Esophagus muscularis mucosa (tissue), 4 donors: Measurements from ENCODE around the gene BRF1. TPM values are rescaled to one million over a fixed set of nuclear protein-coding genes. Genes with fewer than 3 reads are reported as not detected.
A peak's percentile ranks its signal among the peaks of the same experiment; 100 is the strongest.

Experiments
- DNase-seq: peaks from one replicate; pipeline ENCODE4 v3.0.0-alpha.2; 2017; ENCODE audit errors: extremely low spot score
- H3K27ac ChIP-seq, 4 donors: fragments of 200-600 bp; sonication (generic); replicated peaks in 1 of 4; 1 replicate in 3 of 4; 2 replicates in 1 of 4; pipeline ENCODE4 v1.5.1; 2016 to 2019; ENCODE audit warnings: mild to moderate bottlenecking in 1 of 4
- H3K27me3 ChIP-seq, 4 donors: fragments of 200-600 bp; sonication (generic); one replicate each; pipeline versions ENCODE4 v1.5.1 to v1.6.0; 2016 to 2019
- H3K36me3 ChIP-seq, 4 donors: fragments of 200-600 bp; sonication (generic); one replicate each; pipeline ENCODE4 v1.5.1; 2016 to 2019
- H3K4me1 ChIP-seq, 4 donors: fragments of 200-600 bp; sonication (generic); one replicate each; pipeline ENCODE4 v1.5.1; 2016 to 2019
- H3K4me3 ChIP-seq, 4 donors: fragments of 200-600 bp; sonication (generic); 1 replicate in 2 of 4; 2 replicates in 2 of 4; pipeline ENCODE4 v1.5.1; 2016 to 2019; ENCODE audit warnings: mild to moderate bottlenecking in 4 of 4, moderate library complexity in 1 of 4
- H3K9me3 ChIP-seq, 4 donors: fragments of 200-600 bp; sonication (generic); 1 replicate in 3 of 4; 2 replicates in 1 of 4; pipeline ENCODE4 v1.5.1; 2016 to 2019
- EP300 ChIP-seq: sonication (generic); formaldehyde crosslinking; IDR thresholded peaks from one replicate; pipeline ENCODE4 v1.6.1; 2017; ENCODE audit warnings: antibody characterized with exemption
- POLR2A ChIP-seq: fragments of 450-650 bp; IDR thresholded peaks from one replicate; pipeline ENCODE4 v1.6.1; 2017; ENCODE audit warnings: antibody characterized with exemption, moderate library complexity, mild to moderate bottlenecking, low read depth
- POLR2AphosphoS5 ChIP-seq, 2 donors: sonication (generic); formaldehyde crosslinking; IDR thresholded peaks; one replicate each; pipeline ENCODE4 v1.6.1; 2017; ENCODE audit warnings: antibody characterized with exemption in 2 of 2
- WGBS: methylation state at CpG from one replicate; pipeline ENCODE4 v1.1.5; 2018; 5-methylcytosine and 5-hydroxymethylcytosine counted together
- intact Hi-C: fragments of 100-400 bp; cut with DNase I; formaldehyde crosslinking; loops from one replicate; pipeline ENCODE4 v1.15.1; 2023
- total RNA-seq, 4 donors: library from RNA; depleted of rRNA; stranded (reverse); fragments of >200 nt; gene quantifications; one replicate each; pipeline versions ENCODE4 v1.1.0 to v1.2.1, GENCODE V29; 2016
- TF ChIP-seq, protein P1 (sequence below), 3 experiments: fragments of 200-600 bp in 2 of 3; fragments of 450-650 bp in 1 of 3; sonication (generic) in 2 of 3; IDR thresholded peaks; one replicate each; pipeline ENCODE4 v1.5.1; 2017 to 2019; ENCODE audit warnings: antibody characterized with exemption in 3 of 3, mild to moderate bottlenecking in 2 of 3, moderate library complexity in 1 of 3

The BRF1 gene
- total RNA-seq, 4 donors from 2014 or later = 23.0 to 47.3 (median 41.4) TPM

DNA sequence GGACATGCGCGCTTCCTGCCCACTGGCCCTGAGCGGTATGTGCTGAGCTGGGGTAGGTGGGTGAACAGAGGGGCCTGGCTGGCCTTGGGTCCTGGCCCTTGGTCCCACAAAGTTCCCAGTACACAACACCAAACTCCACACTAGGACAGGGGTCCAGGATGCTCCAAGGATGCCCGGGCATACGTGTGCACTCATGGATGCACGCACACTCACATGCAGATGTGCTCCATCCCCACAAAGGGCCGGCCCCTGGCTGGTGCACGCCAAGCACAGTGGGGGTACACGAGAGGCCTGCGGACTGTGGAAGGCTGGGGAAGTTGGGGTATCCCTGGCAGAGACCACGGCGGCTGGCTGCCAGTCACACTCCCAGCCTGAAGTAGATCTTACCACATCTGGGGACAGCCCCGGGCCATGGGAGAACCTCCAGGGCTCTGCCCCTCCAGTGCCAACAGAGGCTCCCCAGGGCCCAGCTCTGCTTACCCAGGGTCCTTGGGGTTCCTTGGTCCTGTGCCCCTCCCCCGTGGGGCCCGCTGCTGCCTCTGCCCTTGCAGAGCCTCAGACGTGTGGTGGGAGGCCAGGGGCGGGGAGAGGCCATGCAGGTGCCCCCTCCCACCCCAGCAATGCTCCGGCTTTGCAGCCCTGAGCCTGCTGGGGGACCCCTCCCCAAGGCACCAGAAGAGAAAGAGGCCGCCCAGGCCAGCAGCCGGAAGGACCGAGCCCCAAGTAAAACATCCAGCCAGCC, 95.7 kb downstream of the BRF1 start:
- peaks cover 9 to 17% (median 13%) of the 10 kb centered on the region in 4 donors for H3K36me3 ChIP-seq
- H3K9me3 ChIP-seq = no peaks in the 10 kb centered on the region
- no peak overlapping the region for H3K4me3 ChIP-seq
- H3K27ac ChIP-seq = peak overlapping the region in 1 of 4 donors; percentile 44
- 47% methylated on average over 3 of the region's 21 CpGs for WGBS
- H3K4me1 ChIP-seq = peaks cover 55 to 64% (median 61%) of the 10 kb centered on the region in 4 donors
- no peak for DNase-seq
- peaks cover 0 to 26% (median 13%) of the 10 kb centered on the region in 4 donors for H3K27me3 ChIP-seq
- TF ChIP-seq, protein P1, sequence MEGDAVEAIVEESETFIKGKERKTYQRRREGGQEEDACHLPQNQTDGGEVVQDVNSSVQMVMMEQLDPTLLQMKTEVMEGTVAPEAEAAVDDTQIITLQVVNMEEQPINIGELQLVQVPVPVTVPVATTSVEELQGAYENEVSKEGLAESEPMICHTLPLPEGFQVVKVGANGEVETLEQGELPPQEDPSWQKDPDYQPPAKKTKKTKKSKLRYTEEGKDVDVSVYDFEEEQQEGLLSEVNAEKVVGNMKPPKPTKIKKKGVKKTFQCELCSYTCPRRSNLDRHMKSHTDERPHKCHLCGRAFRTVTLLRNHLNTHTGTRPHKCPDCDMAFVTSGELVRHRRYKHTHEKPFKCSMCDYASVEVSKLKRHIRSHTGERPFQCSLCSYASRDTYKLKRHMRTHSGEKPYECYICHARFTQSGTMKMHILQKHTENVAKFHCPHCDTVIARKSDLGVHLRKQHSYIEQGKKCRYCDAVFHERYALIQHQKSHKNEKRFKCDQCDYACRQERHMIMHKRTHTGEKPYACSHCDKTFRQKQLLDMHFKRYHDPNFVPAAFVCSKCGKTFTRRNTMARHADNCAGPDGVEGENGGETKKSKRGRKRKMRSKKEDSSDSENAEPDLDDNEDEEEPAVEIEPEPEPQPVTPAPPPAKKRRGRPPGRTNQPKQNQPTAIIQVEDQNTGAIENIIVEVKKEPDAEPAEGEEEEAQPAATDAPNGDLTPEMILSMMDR (IDR thresholded peaks at IDR 0.05) = no peak
- TF ChIP-seq EP300 (no peak), POLR2AphosphoS5 (IDR thresholded peaks at IDR 0.05) (no peak), POLR2A (no peak)
- intact Hi-C loops = loop anchor here (5.0 kb wide), 1 partner anchor 77 kb away; no protein-coding TSS in a partner anchor

DNA sequence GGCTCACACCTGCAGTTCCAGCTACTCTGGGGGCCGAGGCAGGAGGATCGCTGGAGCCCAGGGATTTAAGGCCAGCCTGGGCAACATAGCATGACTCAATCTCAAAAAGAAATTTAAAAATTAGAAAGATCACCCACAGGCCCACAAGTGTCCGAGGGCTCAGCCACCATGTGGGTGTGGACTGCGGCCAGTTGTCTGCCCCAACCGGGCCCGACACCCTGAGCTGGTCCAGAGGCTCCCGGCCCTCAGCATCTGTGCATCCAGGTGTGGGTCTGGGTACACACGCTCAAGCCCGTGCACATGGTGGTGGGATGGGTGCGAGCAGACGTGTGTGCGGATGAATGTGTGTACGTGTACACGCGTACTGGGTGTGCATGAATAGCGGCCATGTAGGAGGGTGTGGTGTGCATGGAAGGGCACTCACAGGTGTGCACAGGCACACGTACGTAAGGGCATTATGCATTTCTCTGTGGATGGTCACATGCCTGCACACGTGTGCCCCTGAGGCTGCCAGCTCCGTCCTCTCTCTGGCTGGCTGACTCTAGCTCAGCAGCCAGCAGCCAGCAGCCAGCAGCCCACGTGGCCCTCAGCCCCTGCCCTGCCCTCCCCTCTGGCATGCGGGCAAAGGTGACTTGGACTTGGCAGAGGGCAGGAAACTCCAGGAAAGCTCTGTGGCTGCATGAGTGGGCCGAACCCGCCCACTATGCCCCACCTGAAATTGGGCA, 96.4 kb downstream of the BRF1 start:
- H3K4me1 ChIP-seq = peaks cover 58 to 71% (median 63%) of the 10 kb centered on the region in 4 donors
- H3K9me3 ChIP-seq = no peaks in the 10 kb centered on the region
- DNase-seq = no peak
- no peak overlapping the region for H3K27ac ChIP-seq
- peak in 1 of 2 donors; percentile 43 for TF ChIP-seq POLR2AphosphoS5 (IDR thresholded peaks at IDR 0.05)
- TF ChIP-seq, protein P1 (IDR thresholded peaks at IDR 0.05) = no peak
- WGBS = 66% methylated on average over 21 of the region's 24 CpGs
- no peak overlapping the region for H3K4me3 ChIP-seq
- H3K27me3 ChIP-seq = peaks cover 0 to 33% (median 13%) of the 10 kb centered on the region in 4 donors
- intact Hi-C loops = loop anchor here (5.0 kb wide), 1 partner anchor 78 kb away; no protein-coding TSS in a partner anchor
- H3K36me3 ChIP-seq = peaks cover 2 to 9% (median 5%) of the 10 kb centered on the region in 4 donors

DNA sequence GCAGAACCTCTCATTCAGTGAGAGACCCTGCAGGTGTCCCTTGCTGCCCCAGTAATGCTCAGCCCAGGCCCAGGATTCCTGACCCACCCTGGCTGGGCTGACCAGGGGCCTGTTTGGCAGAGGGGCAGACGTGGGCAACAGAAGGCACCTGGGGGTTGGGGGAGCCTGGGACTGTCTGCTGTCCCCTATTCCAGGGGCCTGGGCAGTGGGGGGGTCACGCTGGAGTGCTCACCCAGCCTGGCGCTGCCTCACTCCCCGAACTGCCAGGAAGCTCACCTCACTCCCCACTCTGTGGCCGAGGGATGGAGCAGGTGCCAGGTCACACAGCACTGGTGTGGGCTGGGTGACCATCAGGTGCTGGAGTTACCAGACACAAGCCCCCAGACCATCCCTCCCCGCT, 97.1 kb downstream of the BRF1 start:
- no peak for DNase-seq
- Histone ChIP-seq H3K27ac (no peak overlapping the region), H3K4me3 (no peak overlapping the region), H3K27me3 (peaks cover 0 to 40% (median 16%) of the 10 kb centered on the region in 4 donors), H3K36me3 (peaks cover 0 to 4% (median under 1%) of the 10 kb centered on the region in 4 donors), H3K9me3 (no peaks in the 10 kb centered on the region), H3K4me1 (peaks cover 60 to 77% (median 64%) of the 10 kb centered on the region in 4 donors)
- no peak for TF ChIP-seq POLR2A
- TF ChIP-seq, protein P1 (IDR thresholded peaks at IDR 0.05) = no peak
- TF ChIP-seq POLR2AphosphoS5 (IDR thresholded peaks at IDR 0.05) = no peak
- TF ChIP-seq EP300 = no peak
- intact Hi-C loops = loop anchor here (2.0 to 5.0 kb wide), 2 partner anchors 79 to 147 kb away; no protein-coding TSS in a partner anchor
- WGBS = 40% methylated on average over 1 of the region's 6 CpGs

DNA sequence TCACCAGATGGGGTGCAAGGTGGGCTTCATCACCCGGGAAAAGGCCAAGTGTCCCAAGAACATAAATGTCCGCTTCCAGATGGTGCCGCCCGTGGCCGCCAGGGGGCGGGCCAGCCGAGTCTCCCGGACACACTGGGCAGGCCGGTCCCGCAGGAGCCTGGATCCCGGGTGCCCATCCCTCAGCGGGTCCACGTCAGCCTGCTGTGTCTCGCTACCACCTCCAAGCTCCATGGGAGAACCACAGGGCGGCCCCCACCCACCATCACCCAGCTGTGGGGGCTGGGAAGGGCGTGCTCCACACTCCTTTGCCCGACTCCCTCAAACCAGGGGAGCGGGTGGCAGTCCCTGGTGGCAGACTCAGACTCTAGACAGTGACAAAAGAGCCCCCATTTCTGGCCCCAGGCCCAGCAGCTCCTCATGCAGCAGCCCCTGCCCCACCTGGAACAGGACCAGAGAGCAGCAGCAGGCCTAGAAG, 97.7 kb downstream of the BRF1 start:
- no CpG with 5 or more reads among the region's 18 CpGs for WGBS
- peaks cover 0 to 46% (median 18%) of the 10 kb centered on the region in 4 donors for H3K27me3 ChIP-seq
- H3K9me3 ChIP-seq = no peaks in the 10 kb centered on the region
- intact Hi-C loops = loop anchor here (2.0 to 5.0 kb wide), 2 partner anchors 79 to 148 kb away; no protein-coding TSS in a partner anchor
- H3K4me3 ChIP-seq = no peak overlapping the region
- TF ChIP-seq, protein P1 (IDR thresholded peaks at IDR 0.05) = peak; percentile 84 to 94 (median 90)
- no peak for TF ChIP-seq POLR2AphosphoS5 (IDR thresholded peaks at IDR 0.05)
- no peak for DNase-seq
- no peak overlapping the region for H3K27ac ChIP-seq
- H3K36me3 ChIP-seq = no peaks in the 10 kb centered on the region
- peaks cover 65 to 83% (median 69%) of the 10 kb centered on the region in 4 donors for H3K4me1 ChIP-seq
